GM06990 (cell line): ENCODE measurements around the gene AMELX.

Source experiments
- DNase-seq: peaks from one replicate; pipeline ENCODE4 v3.0.0-alpha.2; 2011; ENCODE audit not compliant: insufficient read length; ENCODE audit errors: extremely low read depth
- H3K27me3 ChIP-seq: replicated peaks from 2 replicates; pipeline ENCODE4 v1.6.0; 2011; ENCODE audit warnings: low read length; ENCODE audit not compliant: control insufficient read depth, insufficient read depth
- H3K36me3 ChIP-seq: 2 replicates; pipeline ENCODE4 v1.5.1; 2011; ENCODE audit warnings: low read length; ENCODE audit not compliant: control insufficient read depth, insufficient read depth
- H3K4me3 ChIP-seq: replicated peaks from 2 replicates; pipeline ENCODE4 v1.5.1; 2011; ENCODE audit warnings: low read depth, mild to moderate bottlenecking, control low read depth, low read length
- CTCF ChIP-seq: IDR thresholded peaks from 2 replicates; pipeline ENCODE4 v1.5.1; 2011; ENCODE audit warnings: low read length, control low read depth, mild to moderate bottlenecking, inconsistent platforms; ENCODE audit not compliant: insufficient read depth, poor library complexity, severe bottlenecking

AMELX gene

DNA sequence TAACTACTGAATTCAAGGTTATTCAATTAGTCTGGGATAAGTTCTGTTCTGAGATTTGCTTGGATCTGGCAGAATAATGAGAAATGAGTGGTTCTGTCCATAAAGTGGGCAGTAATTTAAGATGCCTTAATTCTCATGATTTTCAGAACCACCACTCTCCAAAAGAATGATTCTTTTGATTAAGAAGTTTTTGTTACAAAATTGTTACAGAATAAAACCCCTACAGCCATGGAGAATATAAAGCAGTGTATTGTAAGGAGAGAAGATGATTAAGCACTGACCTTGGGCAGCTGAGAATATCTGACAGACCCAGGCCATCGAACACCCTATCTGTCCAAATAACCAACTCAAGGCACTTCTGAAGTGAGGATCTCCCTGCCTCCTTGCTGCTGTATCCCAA is 12.4 kb downstream of the AMELX start:
- DNase-seq, result no peak
- no peaks in the 10 kb centered on the region; the same call in 1 of the 2 replicates for H3K36me3 ChIP-seq

GRCh38 chrX:11309220-11309619 is 16.0 kb downstream of the AMELX start:
- Histone ChIP-seq H3K27me3 (0 out of 2 replicates have a peak, but pooled peaks cover 3% of the 10 kb centered on the region), H3K36me3 (no peaks in the 10 kb centered on the region; the same call in 1 of the 2 replicates), H3K4me3 (no peak overlapping the region)
- no peak for TF ChIP-seq CTCF
- no peak for DNase-seq

More for the DNA sequence above, 12.4 kb downstream of the AMELX start:
- H3K4me3 ChIP-seq, result no peak overlapping the region
- H3K27me3 ChIP-seq, result 0 out of 2 replicates have a peak, but pooled peaks cover 3% of the 10 kb centered on the region
- no peak for TF ChIP-seq CTCF

DNA sequence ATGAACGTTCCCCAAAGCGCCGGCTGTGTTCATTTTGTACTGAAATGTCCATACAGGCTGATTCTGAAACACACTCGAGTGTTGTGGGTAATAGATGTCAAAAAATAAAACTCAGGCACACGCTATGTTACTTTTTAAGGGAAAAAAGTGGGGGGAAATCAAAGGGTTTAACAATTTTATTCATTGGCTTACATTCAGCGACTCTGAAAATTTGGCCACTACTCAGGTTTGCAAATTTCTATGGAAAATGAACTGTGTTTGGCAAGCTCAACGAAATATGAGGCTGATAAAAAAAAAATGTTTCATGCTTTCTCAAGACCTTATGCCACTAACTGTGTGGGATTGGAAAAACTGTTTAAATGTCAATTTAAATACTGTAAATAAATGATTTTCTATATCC is 18.5 kb downstream of the AMELX start:
- H3K36me3 ChIP-seq, result no peaks in the 10 kb centered on the region; the same call in 1 of the 2 replicates
- H3K4me3 ChIP-seq, result no peak overlapping the region
- DNase-seq, result no peak
- H3K27me3 ChIP-seq, result no peaks in the 10 kb centered on the region
- no peak for TF ChIP-seq CTCF

DNA sequence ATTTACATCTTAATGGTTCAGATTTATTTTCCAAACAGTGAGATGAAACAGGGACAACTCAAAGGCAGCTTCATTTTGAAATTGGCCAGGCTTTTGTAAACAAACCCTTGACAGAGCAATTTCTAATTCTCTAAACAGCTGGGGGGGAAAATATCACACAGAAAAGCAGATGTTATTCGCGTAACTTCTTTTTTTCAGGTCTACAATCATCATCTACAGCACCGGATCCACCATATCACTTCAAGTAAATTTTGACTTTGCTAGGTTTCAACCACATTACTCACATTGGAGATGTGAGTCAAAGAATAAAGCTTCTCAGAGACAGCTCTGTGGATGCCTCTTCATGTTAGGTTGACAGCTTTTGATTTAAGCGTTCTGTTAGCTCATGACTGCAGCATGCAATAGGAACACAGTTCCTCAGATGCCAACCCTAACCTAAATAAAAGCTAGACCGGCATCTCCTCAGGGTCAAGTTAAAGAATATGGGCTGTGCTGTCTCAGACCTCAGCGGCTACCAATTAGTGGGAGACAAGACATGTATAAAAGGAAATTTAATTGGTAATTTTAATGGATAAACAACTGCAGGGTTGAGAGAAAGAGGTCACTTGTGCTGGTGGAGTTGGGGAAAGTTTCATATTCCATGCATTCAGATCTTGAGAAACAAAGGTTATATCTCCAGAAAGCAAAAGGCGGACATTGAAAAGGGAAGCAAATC is 26.8 kb downstream of the AMELX start:
- Histone ChIP-seq H3K27me3 (no peaks in the 10 kb centered on the region), H3K4me3 (no peak overlapping the region), H3K36me3 (no peaks in the 10 kb centered on the region)
- no peak for TF ChIP-seq CTCF
- no peak for DNase-seq

GRCh38 chrX:11321986-11322385 is 28.8 kb downstream of the AMELX start:
- H3K27me3 ChIP-seq, result no peaks in the 10 kb centered on the region
- no peak for TF ChIP-seq CTCF
- no peak for DNase-seq
- H3K4me3 ChIP-seq, result no peak overlapping the region
- no peaks in the 10 kb centered on the region for H3K36me3 ChIP-seq
